Prostate gland (tissue), 2 donors: ENCODE data around the gene MTHFD2L.

Experiments used
- CTCF ChIP-seq, 4 experiments: fragments of 200-600 bp in 2 of 4; fragments of 450-650 bp in 2 of 4; sonication (generic) in 2 of 4; IDR thresholded peaks; 1 replicate in 3 of 4; 2 replicates in 1 of 4; pipeline ENCODE4 v1.5.1; 2016 to 2019; ENCODE audit warnings: antibody characterized with exemption in 4 of 4, mild to moderate bottlenecking in 2 of 4, moderate library complexity in 2 of 4
- POLR2A ChIP-seq: fragments of 450-650 bp; IDR thresholded peaks from one replicate; pipeline ENCODE4 v1.6.1; 2016; ENCODE audit warnings: antibody characterized with exemption, mild to moderate bottlenecking

- no peak for TF ChIP-seq CTCF (IDR thresholded peaks at IDR 0.05)
- TF ChIP-seq POLR2A, result no peak
Measured at GRCh38 chr4:74197080-74197479, 39.2 kb downstream of the MTHFD2L start.
